ENCODE data around the gene OR4S2.

OR4S2 gene

GRCh38 chr11:55648027-55648426, at the start of gene OR4S2:
Gene OR4S2, plus strand, starts transcription at chr11:55648327. Its CDS starts 2,577 bp downstream, at chr11:55650904.
- DNase-seq, result no peak

DNA sequence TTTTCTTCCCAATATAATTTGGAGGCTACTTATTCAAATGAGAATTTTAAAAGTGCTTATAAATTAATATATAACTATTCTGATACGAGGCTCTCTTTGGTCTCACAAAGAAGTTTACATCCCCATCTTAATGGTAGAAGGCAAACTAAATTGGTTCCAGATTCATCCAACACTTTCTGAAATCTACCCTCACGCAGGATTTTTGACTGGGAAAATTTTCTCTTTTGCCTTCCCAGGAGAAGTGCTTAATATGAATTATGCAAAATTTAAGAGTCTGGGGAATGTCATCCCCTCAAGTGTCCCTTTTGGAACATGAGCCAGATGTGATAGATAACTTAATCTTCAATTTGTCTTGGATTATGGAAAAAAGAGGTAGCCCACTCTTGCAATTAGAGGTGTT, 40.6 kb upstream of the OR4S2 start, which contains the start of gene OR4C11:
OR4C11 (minus strand) TSS at position 101 of the 400 bp plus-strand sequence. CDS start 3,272 bp downstream, outside the sequence.
- no peak for DNase-seq

GRCh38 chr11:55624531-55624930, 23.6 kb upstream of the OR4S2 start:
- no peak for DNase-seq

DNA sequence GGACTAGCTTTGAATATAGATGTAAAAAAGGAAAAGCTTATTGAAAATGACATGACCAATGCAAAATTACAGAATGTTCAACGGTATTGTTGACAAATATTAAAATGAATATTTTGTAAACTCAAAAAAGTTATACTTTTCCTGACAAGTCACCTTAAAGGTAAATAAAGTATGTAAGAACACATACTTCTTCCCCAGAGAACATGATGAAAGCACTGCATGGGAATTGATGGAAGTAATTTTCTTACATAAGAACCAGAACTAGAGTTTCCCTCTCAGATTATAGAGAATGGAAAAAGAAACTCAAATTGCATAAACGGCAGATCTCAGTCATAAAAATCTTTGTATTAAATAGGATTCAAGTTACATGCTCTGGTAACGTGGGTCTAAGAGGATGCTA, 13.3 kb upstream of the OR4S2 start, which contains the start of gene OR4P4:
OR4P4 (plus strand) TSS at position 301 of the 400 bp plus-strand sequence.
- no peak for DNase-seq

DNA sequence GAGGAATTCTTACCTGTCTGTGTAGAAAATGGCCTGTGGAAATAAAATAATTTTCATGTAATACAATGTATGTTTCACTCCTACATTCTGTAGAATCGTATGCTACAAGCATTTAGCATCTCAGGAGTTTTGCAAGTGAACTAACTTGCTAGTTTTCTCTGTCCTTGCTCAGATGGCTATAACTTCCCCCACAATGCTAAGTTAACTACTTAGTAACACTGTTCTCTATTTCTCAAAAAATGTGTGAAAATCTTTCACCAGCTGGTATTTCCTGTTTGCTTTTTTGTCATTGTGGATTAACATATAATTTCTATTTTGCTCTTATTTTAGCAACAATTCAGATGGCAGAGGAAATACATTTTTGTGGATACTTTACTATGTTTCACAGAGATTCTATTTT, 4.4 kb downstream of the OR4S2 start:
- DNase-seq, result no peak

DNA sequence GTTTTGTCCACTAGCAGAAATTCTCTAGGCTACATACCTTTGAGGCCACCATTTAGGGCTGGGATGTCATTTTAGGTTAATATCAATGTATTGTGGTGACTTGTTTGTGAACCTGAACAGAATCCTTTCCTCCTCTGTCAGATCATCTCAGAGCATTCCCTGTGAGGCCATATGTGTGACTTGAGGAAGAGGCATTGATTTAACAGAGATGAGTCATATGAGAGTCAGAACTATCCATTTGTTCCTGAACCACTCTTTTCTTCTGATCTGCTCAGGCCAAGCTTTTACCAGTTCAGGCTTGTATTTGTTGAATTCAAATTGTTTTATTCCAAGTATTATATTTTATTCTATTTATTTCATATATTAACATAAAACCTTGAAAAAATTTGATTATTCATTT, 7.0 kb downstream of the OR4S2 start:
- no peak for DNase-seq

DNA sequence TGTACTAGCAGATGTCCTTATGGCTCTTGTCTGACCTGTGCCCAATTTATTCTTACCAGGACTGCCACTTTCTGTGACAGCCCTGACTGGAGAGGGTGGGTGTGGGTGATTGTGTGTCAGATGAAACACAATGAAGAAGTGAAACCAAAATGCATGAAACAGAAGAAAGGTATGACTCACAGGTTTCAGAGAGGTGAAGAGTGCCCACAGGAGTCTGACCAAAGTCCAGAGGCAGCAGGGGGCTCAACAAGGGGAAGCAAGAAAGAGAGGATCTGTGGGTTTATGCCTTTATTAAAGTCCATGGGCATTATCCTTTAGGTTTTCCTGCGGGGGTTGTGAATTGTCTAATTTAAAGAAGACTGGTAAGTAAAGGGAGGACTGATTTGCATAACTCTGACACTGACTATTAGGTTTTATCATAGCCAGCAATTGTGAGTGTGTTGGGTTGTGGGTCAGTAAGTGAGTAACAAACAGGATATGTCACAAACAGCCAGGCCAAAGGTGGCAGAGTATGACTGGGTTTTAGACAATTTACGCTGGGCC, 10.0 kb downstream of the OR4S2 start:
- no peak for DNase-seq

DNA sequence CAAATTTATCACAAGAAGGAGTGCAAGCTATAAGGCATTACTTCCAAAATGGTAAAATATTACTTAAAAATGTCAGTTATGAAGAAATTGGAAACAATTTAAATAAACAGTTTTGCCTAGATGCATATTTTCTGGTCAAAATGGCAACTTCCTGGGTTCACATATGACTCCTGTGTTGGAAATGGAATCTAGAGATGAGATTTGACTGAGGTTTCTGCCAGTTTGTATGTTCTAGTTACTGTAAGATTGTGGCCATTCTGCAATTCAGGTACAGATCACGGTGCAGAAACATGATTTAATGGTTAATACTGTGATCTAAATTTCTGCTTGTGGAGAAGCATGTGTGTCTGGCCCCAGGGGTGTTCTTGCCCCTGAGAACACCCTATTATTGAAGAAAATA, 10.5 kb downstream of the OR4S2 start:
- no peak for DNase-seq

GRCh38 chr11:55661901-55662300, 13.8 kb downstream of the OR4S2 start, which contains the start of gene OR4C6:
Gene OR4C6, plus strand, starts transcription at chr11:55662201. Its CDS starts 2,966 bp downstream, at chr11:55665167.
- no peak for DNase-seq

GRCh38 chr11:55669376-55669775, 21.2 kb downstream of the OR4S2 start:
- no peak for DNase-seq

- no peak for DNase-seq
Observed at GRCh38 chr11:55673860-55674259, 25.7 kb downstream of the OR4S2 start.

DNA sequence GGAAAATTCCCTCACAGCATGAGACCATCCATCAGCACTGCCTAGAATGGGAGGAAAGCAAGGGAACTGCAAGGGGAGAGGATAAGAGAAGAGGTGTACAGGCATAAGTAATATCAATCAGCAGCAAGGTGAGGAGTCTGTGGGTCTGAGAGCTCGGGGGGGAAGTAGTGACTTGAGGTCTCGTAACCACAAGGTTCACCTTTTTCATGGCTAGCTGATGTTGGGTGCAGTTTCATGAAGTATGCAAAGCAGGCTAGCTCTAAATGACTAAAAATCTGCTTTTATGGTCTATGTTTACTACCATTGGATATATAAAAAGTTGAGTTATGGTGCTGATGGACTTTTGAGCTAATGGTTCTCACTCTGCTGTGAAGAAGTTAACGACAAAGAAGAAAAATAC, 49.7 kb downstream of the OR4S2 start:
- DNase-seq, result no peak

DNA sequence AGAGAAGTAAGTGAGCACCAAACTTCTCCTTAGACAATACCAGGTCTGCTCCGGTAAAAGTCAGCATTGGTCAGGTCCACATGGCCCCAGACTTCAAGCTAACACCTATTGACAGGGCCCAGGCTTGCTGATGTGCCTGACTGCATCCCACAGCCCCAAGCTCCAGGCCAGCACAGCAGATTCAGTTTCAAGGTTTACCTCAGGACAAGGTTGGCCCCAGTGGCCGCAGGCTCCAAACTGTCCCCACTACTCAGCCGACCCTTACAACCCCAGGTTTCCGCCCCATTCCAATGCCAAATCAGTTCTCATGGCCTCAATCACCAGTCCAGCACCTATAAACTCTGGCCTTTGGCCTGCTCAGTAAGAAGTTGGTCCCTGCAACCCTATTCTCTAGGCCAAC, 53.3 kb downstream of the OR4S2 start:
- no peak for DNase-seq
